Loucy (cell line): ENCODE data around the gene TPCN1.

Source experiments
- H2AFZ ChIP-seq: fragments of 200-600 bp; sonication (generic); 2 replicates; pipeline ENCODE4 v1.6.0; 2016; ENCODE audit warnings: antibody characterized with exemption, mild to moderate bottlenecking, low read length, moderate library complexity
- H3F3A ChIP-seq: fragments of 200-600 bp; 2 replicates; pipeline ENCODE4 v1.6.0; 2016; ENCODE audit warnings: antibody characterized with exemption, low read depth, mild to moderate bottlenecking
- H3K27me3 ChIP-seq: fragments of 200-600 bp; sonication (generic); 2 replicates; pipeline ENCODE4 v1.6.1; 2014; ENCODE audit warnings: low read length, mild to moderate bottlenecking; ENCODE audit not compliant: insufficient read depth, poor library complexity, severe bottlenecking
- H3K36me3 ChIP-seq: fragments of 200-600 bp; sonication (generic); 2 replicates; pipeline ENCODE4 v1.6.1; 2016; ENCODE audit warnings: low read length; ENCODE audit not compliant: insufficient read depth
- H3K4me1 ChIP-seq: fragments of 200-600 bp; sonication (generic); 2 replicates; pipeline ENCODE4 v1.5.1; 2014; ENCODE audit warnings: low read length, mild to moderate bottlenecking; ENCODE audit not compliant: insufficient read depth, poor library complexity, severe bottlenecking
- H3K4me2 ChIP-seq: fragments of 200-600 bp; sonication (generic); 2 replicates; pipeline ENCODE4 v1.6.0; 2014; ENCODE audit warnings: antibody characterized with exemption, low read length, low read depth, mild to moderate bottlenecking; ENCODE audit not compliant: poor library complexity, severe bottlenecking
- H3K4me3 ChIP-seq: fragments of 200-600 bp; sonication (generic); 2 replicates; pipeline ENCODE4 v1.5.1; 2014; ENCODE audit warnings: low read length, mild to moderate bottlenecking, mixed read lengths; ENCODE audit not compliant: poor library complexity, severe bottlenecking
- H3K79me2 ChIP-seq: fragments of 200-600 bp; sonication (generic); 2 replicates; pipeline ENCODE4 v1.6.1; 2014; ENCODE audit warnings: low read length; ENCODE audit not compliant: insufficient read depth
- H3K9ac ChIP-seq: fragments of 200-600 bp; sonication (generic); 2 replicates; pipeline ENCODE4 v1.6.0; 2014; ENCODE audit warnings: mild to moderate bottlenecking, low read depth, low read length, moderate library complexity; ENCODE audit not compliant: poor library complexity, severe bottlenecking
- H3K9me2 ChIP-seq: fragments of 200-600 bp; sonication (generic); replicated peaks from 2 replicates; pipeline ENCODE4 v1.6.1; 2016; ENCODE audit warnings: low read depth, low read length, mixed read lengths
- H3K9me3 ChIP-seq: fragments of 200-600 bp; sonication (generic); 2 replicates; pipeline ENCODE4 v1.6.1; 2014; ENCODE audit warnings: mild to moderate bottlenecking, antibody characterized with exemption, low read length, low read depth; ENCODE audit not compliant: insufficient read depth
- H4K20me1 ChIP-seq: fragments of 200-600 bp; sonication (generic); 2 replicates; pipeline ENCODE4 v1.6.0; 2014; ENCODE audit warnings: antibody characterized with exemption, low read length, mild to moderate bottlenecking; ENCODE audit not compliant: insufficient read depth, poor library complexity, severe bottlenecking
- CTCF ChIP-seq: fragments of 200-600 bp; sonication (generic); conservative IDR thresholded peaks from 2 replicates; pipeline ENCODE4 v1.5.1; 2014; ENCODE audit warnings: mild to moderate bottlenecking, antibody characterized with exemption, low read length
- EZH2phosphoT487 ChIP-seq: fragments of 200-600 bp; IDR thresholded peaks from 2 replicates; pipeline ENCODE4 v1.6.1; 2018; ENCODE audit warnings: antibody characterized with exemption, mild to moderate bottlenecking, moderate library complexity, borderline replicate concordance

The TPCN1 gene

GRCh38 chr12:113286712-113287111 lies 65.4 kb downstream of the TPCN1 start:
- Histone ChIP-seq H3K9me3 (no peaks in the 10 kb centered on the region), H3K4me3 (no peak overlapping the region), H3K9me2 (no peaks in the 10 kb centered on the region), H3K9ac (no peak overlapping the region), H4K20me1 (no peaks in the 10 kb centered on the region), H3K4me1 (no peaks in the 10 kb centered on the region), H3K27me3 (no peaks in the 10 kb centered on the region), H3K36me3 (no peaks in the 10 kb centered on the region), H3K79me2 (no peaks in the 10 kb centered on the region), H3F3A (no peaks in the 10 kb centered on the region), H2AFZ (no peak overlapping the region), H3K4me2 (no peak overlapping the region)
- TF ChIP-seq CTCF (no peak), EZH2phosphoT487 (no peak)

- Histone ChIP-seq H3F3A (no peaks in the 10 kb centered on the region), H3K4me2 (no peak overlapping the region), H4K20me1 (no peaks in the 10 kb centered on the region), H3K27me3 (no peaks in the 10 kb centered on the region), H3K36me3 (no peaks in the 10 kb centered on the region), H3K79me2 (no peaks in the 10 kb centered on the region), H3K4me3 (no peak overlapping the region), H2AFZ (no peak overlapping the region), H3K9me2 (no peaks in the 10 kb centered on the region), H3K9me3 (no peaks in the 10 kb centered on the region), H3K9ac (no peak overlapping the region), H3K4me1 (no peaks in the 10 kb centered on the region)
- TF ChIP-seq CTCF (no peak), EZH2phosphoT487 (no peak)
These were observed 66.1 kb downstream of the TPCN1 start for GRCh38 chr12:113287146-113287898.

GRCh38 chr12:113287899-113288282 lies 66.6 kb downstream of the TPCN1 start:
- Histone ChIP-seq H3K27me3 (no peaks in the 10 kb centered on the region), H3K4me2 (no peak overlapping the region), H3K4me3 (no peak overlapping the region), H3K4me1 (no peaks in the 10 kb centered on the region), H4K20me1 (no peaks in the 10 kb centered on the region), H3K79me2 (no peaks in the 10 kb centered on the region), H3K9ac (no peak overlapping the region), H3F3A (no peaks in the 10 kb centered on the region), H2AFZ (no peak overlapping the region), H3K36me3 (no peaks in the 10 kb centered on the region), H3K9me2 (no peaks in the 10 kb centered on the region), H3K9me3 (no peaks in the 10 kb centered on the region)
- no peak for TF ChIP-seq CTCF
- no peak for TF ChIP-seq EZH2phosphoT487
